Measurements from ENCODE around the gene RNF152. TPM values are rescaled to one million over a fixed set of nuclear protein-coding genes. Genes with fewer than 3 reads are reported as not detected.

RNF152 gene
- total RNA-seq, 3 donors from 2014 or later (not counting 1 experiment from before 2014, with no cell fraction given), result 0.49 to 1.3 (median 0.50) TPM

DNA sequence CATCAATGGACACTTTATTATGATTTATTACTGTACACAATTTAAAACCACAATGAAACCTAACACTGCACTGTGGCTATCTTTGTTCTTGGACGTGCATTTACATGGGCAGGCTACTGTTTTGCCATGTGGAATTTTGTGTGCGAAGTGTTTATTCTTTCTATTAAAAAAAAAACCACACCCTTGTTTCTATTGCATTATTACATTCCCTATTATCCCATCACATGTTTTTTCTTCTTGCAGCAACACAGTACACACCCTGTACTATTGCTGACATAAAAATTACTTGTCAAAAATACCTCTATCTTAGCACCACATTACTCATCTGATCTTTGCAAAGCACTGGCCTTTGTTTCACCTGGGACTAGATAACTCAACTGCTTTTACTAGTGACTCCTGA is 1.5 kb downstream of the RNF152 start:
- H3K4me1 Mint-ChIP-seq, result peaks cover 11 to 14% of the 10 kb centered on the region in 2 donors
- no peak overlapping the region for H3K27ac Mint-ChIP-seq
- ATAC-seq, result no peak
- intact Hi-C loops (cut with micrococcal nuclease), result no loop called here
- Histone ChIP-seq H3K9me3 (ENCODE audit: control insufficient read depth, insufficient read depth, low read length) (no peaks in the 10 kb centered on the region), H3K4me1 (ENCODE audit: control insufficient read depth, insufficient read depth, low read length) (peaks cover 17% of the 10 kb centered on the region), H3K27ac (ENCODE audit: low read length) (no peak overlapping the region), H3K27me3 (ENCODE audit: control insufficient read depth, insufficient read depth, low read length) (peaks cover 18% of the 10 kb centered on the region), H3K36me3 (ENCODE audit: control insufficient read depth, insufficient read depth, low read length) (no peaks in the 10 kb centered on the region), H3K4me3 (ENCODE audit: low read length) (no peak overlapping the region)
- TF ChIP-seq, protein P1, sequence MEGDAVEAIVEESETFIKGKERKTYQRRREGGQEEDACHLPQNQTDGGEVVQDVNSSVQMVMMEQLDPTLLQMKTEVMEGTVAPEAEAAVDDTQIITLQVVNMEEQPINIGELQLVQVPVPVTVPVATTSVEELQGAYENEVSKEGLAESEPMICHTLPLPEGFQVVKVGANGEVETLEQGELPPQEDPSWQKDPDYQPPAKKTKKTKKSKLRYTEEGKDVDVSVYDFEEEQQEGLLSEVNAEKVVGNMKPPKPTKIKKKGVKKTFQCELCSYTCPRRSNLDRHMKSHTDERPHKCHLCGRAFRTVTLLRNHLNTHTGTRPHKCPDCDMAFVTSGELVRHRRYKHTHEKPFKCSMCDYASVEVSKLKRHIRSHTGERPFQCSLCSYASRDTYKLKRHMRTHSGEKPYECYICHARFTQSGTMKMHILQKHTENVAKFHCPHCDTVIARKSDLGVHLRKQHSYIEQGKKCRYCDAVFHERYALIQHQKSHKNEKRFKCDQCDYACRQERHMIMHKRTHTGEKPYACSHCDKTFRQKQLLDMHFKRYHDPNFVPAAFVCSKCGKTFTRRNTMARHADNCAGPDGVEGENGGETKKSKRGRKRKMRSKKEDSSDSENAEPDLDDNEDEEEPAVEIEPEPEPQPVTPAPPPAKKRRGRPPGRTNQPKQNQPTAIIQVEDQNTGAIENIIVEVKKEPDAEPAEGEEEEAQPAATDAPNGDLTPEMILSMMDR (IDR thresholded peaks at IDR 0.05), result no peak
- peaks cover 26 to 36% of the 10 kb centered on the region in 2 donors for H3K27me3 Mint-ChIP-seq (ENCODE audit: low read depth in 2 of 2)
- DNase-seq, result no peak
- no peaks in the 10 kb centered on the region for H3K36me3 Mint-ChIP-seq
- no peaks in the 10 kb centered on the region for H3K9me3 Mint-ChIP-seq
- WGBS (ENCODE audit: insufficient coverage), result 100% methylated on average over 1 of the region's 2 CpGs
- no peak overlapping the region for H3K4me3 Mint-ChIP-seq

DNA sequence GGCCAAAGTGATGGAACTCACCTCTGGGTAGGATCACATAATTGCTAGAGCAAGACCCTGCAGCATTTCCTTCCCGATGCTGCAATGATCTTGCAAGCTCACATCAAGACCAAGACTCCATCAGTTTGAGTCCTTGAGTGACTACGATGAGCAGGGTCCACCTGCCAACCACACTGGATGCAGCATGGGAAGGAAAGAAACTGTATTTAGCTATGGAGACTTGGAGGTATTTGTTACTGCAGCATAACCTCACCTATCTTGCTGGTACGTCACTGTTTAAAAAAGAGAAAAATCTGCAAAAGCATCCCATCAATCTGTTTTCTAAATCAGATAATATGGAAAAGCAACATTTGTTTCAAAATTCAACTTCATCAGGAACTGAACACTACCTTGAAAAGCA is 2.5 kb downstream of the RNF152 start:
- Histone ChIP-seq H3K36me3 (ENCODE audit: control insufficient read depth, insufficient read depth, low read length) (no peaks in the 10 kb centered on the region), H3K4me1 (ENCODE audit: control insufficient read depth, insufficient read depth, low read length) (peaks cover 17% of the 10 kb centered on the region), H3K27me3 (ENCODE audit: control insufficient read depth, insufficient read depth, low read length) (peaks cover 17% of the 10 kb centered on the region), H3K4me3 (ENCODE audit: low read length) (no peak overlapping the region), H3K27ac (ENCODE audit: low read length) (no peak overlapping the region), H3K9me3 (ENCODE audit: control insufficient read depth, insufficient read depth, low read length) (no peaks in the 10 kb centered on the region)
- no peaks in the 10 kb centered on the region for H3K36me3 Mint-ChIP-seq
- DNase-seq (no peak), ATAC-seq (no peak)
- peaks cover 11 to 14% of the 10 kb centered on the region in 2 donors for H3K4me1 Mint-ChIP-seq
- H3K9me3 Mint-ChIP-seq, result no peaks in the 10 kb centered on the region
- no peak overlapping the region for H3K4me3 Mint-ChIP-seq
- no peak overlapping the region for H3K27ac Mint-ChIP-seq
- 89% methylated on average over 3 of the region's 3 CpGs for WGBS (ENCODE audit: insufficient coverage)
- intact Hi-C loops (cut with micrococcal nuclease), result no loop called here
- H3K27me3 Mint-ChIP-seq (ENCODE audit: low read depth in 2 of 2), result peaks cover 26 to 36% of the 10 kb centered on the region in 2 donors
- TF ChIP-seq, protein P1 (IDR thresholded peaks at IDR 0.05), result no peak

DNA sequence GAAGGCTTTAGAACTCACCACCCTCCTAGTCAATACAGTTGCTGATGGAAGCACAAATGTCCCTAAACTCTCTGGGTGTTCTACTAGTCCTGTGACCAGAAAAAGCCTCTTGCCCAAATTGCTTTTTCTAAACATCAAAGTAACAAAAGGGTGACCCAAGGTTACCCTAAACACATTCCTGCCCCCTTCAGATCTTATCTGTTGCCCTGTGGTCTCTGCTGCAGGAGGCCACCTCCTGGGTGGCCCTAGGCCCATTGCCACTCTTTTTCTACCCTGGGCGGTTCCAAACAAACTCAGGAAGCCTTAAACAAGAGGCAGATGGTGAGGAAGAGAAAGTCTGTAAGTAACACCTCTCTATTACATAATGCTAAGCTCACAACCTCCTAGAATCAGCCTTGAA is 3.3 kb downstream of the RNF152 start:
- Histone ChIP-seq H3K4me1 (ENCODE audit: control insufficient read depth, insufficient read depth, low read length) (peaks cover 11% of the 10 kb centered on the region), H3K36me3 (ENCODE audit: control insufficient read depth, insufficient read depth, low read length) (no peaks in the 10 kb centered on the region), H3K9me3 (ENCODE audit: control insufficient read depth, insufficient read depth, low read length) (no peaks in the 10 kb centered on the region), H3K27me3 (ENCODE audit: control insufficient read depth, insufficient read depth, low read length) (peaks cover 11% of the 10 kb centered on the region), H3K4me3 (ENCODE audit: low read length) (no peak overlapping the region), H3K27ac (ENCODE audit: low read length) (no peak overlapping the region)
- TF ChIP-seq, protein P1 (IDR thresholded peaks at IDR 0.05), result no peak
- WGBS (ENCODE audit: insufficient coverage), result 50% methylated on average over 1 of the region's 1 CpG
- DNase-seq, result no peak
- no peaks in the 10 kb centered on the region for H3K9me3 Mint-ChIP-seq
- no peaks in the 10 kb centered on the region for H3K36me3 Mint-ChIP-seq
- H3K27ac Mint-ChIP-seq, result no peak overlapping the region
- intact Hi-C loops (cut with micrococcal nuclease), result no loop called here
- H3K4me1 Mint-ChIP-seq, result peaks cover 11 to 14% of the 10 kb centered on the region in 2 donors
- no peak for ATAC-seq
- no peak overlapping the region for H3K4me3 Mint-ChIP-seq
- H3K27me3 Mint-ChIP-seq (ENCODE audit: low read depth in 2 of 2), result peaks cover 26 to 36% of the 10 kb centered on the region in 2 donors

DNA sequence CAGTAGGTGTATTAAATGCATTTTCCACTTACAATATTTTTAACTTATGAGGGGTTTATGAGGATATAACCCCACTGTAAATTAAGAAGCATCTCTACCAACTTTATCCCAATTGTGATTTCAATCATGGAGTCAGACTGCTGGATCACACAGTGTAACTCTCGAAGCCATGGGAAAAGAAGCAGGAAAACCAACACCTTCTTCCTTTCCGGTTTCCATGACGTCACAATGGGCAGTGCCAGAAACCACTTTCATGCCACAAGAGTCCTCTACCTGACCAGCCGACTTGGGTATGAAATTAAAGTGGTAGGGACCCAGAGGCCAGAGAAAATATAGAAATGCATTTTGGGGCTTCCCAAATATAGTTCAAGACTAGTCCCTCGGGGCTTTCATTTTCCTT is 4.2 kb downstream of the RNF152 start:
- WGBS (ENCODE audit: insufficient coverage), result 92% methylated on average over 5 of the region's 5 CpGs
- ATAC-seq (no peak), DNase-seq (no peak)
- H3K27ac Mint-ChIP-seq, result no peak overlapping the region
- no peaks in the 10 kb centered on the region for H3K9me3 Mint-ChIP-seq
- peaks cover 24 to 36% of the 10 kb centered on the region in 2 donors for H3K27me3 Mint-ChIP-seq (ENCODE audit: low read depth in 2 of 2)
- Histone ChIP-seq H3K4me1 (ENCODE audit: control insufficient read depth, insufficient read depth, low read length) (peaks cover 10% of the 10 kb centered on the region), H3K4me3 (ENCODE audit: low read length) (no peak overlapping the region), H3K36me3 (ENCODE audit: control insufficient read depth, insufficient read depth, low read length) (no peaks in the 10 kb centered on the region), H3K9me3 (ENCODE audit: control insufficient read depth, insufficient read depth, low read length) (no peaks in the 10 kb centered on the region), H3K27ac (ENCODE audit: low read length) (no peak overlapping the region), H3K27me3 (ENCODE audit: control insufficient read depth, insufficient read depth, low read length) (peaks cover 11% of the 10 kb centered on the region)
- TF ChIP-seq, protein P1 (IDR thresholded peaks at IDR 0.05), result no peak
- H3K4me1 Mint-ChIP-seq, result peaks cover 11 to 14% of the 10 kb centered on the region in 2 donors
- intact Hi-C loops (cut with micrococcal nuclease), result no loop called here
- no peaks in the 10 kb centered on the region for H3K36me3 Mint-ChIP-seq
- H3K4me3 Mint-ChIP-seq, result no peak overlapping the region
